22Rv1 (cell line): ENCODE measurements around the gene MRPS7.

Experiments
- CTCF ChIP-seq: fragments of 450-650 bp; IDR thresholded peaks from 2 replicates; pipeline ENCODE4 v1.5.1; 2017; ENCODE audit warnings: mild to moderate bottlenecking
- ZFX ChIP-seq: fragments of 450-650 bp; IDR thresholded peaks from 2 replicates; pipeline ENCODE4 v1.6.1; 2017; ENCODE audit warnings: antibody characterized with exemption, borderline replicate concordance

GRCh38 chr17:75241996-75242460 is 19.7 kb upstream of the MRPS7 start:
- no peak for TF ChIP-seq CTCF
- no peak for TF ChIP-seq ZFX
